Measurements from ENCODE around the gene FMN1. TPM values are rescaled to one million over a fixed set of nuclear protein-coding genes. Genes with fewer than 3 reads are reported as not detected.

Gene FMN1
- total RNA-seq, 1 experiment from 2014 or later = 3.9 TPM

DNA sequence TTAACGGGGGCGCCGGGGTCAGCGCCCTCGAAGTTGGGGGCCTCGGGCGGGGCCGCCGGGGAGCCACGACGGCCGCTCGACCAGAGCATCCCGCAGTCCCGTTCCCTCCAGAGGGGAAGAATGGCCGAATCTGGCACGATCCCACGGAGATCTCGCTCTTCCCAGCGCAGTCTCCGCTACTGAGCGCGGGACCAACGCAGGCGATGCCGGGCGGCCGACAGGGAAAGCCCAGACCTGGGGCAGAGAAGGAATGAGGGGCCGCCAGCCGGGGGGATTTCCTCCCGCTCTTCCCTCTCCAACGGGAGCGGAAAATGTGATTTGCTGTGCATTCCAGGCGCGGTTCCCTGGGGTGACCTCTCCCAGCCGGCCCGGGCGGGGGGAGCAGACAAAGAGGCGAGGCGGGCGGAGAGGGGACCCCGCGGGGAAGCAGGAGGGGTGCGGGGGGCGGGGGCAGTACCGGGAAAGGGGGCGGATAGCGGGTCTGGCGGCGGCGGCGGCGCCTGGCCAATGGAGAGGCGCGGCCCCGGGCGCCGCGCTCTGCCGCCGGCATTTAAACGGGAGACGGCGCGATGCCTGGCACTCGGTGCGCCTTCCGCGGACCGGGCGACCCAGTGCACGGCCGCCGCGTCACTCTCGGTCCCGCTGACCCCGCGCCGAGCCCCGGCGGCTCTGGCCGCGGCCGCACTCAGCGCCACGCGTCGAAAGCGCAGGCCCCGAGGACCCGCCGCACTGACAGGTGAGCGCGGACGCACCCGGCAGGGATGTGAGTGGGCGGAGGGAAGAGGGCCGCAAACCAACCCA is 476.9 kb downstream of the FMN1 start, which contains the start of gene GREM1:
TSS of gene GREM1 (plus strand) at position 579 of the 801 bp plus-strand sequence. CDS start 12,687 bp downstream, outside the sequence.
- no peak within 1 kb of the TSS for H3K27ac ChIP-seq (ENCODE audit: low read length)
- in situ Hi-C loops (cut with HindIII; ENCODE audit: low pct_unique_long_range_greater_than_20kb, low sequenced_read_pairs) = no loop called here
- POLR2A ChIA-PET = no interaction called here
- TF ChIP-seq, protein P1, sequence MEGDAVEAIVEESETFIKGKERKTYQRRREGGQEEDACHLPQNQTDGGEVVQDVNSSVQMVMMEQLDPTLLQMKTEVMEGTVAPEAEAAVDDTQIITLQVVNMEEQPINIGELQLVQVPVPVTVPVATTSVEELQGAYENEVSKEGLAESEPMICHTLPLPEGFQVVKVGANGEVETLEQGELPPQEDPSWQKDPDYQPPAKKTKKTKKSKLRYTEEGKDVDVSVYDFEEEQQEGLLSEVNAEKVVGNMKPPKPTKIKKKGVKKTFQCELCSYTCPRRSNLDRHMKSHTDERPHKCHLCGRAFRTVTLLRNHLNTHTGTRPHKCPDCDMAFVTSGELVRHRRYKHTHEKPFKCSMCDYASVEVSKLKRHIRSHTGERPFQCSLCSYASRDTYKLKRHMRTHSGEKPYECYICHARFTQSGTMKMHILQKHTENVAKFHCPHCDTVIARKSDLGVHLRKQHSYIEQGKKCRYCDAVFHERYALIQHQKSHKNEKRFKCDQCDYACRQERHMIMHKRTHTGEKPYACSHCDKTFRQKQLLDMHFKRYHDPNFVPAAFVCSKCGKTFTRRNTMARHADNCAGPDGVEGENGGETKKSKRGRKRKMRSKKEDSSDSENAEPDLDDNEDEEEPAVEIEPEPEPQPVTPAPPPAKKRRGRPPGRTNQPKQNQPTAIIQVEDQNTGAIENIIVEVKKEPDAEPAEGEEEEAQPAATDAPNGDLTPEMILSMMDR (IDR thresholded peaks at IDR 0.05) = no peak
- TF ChIP-seq, protein P2, sequence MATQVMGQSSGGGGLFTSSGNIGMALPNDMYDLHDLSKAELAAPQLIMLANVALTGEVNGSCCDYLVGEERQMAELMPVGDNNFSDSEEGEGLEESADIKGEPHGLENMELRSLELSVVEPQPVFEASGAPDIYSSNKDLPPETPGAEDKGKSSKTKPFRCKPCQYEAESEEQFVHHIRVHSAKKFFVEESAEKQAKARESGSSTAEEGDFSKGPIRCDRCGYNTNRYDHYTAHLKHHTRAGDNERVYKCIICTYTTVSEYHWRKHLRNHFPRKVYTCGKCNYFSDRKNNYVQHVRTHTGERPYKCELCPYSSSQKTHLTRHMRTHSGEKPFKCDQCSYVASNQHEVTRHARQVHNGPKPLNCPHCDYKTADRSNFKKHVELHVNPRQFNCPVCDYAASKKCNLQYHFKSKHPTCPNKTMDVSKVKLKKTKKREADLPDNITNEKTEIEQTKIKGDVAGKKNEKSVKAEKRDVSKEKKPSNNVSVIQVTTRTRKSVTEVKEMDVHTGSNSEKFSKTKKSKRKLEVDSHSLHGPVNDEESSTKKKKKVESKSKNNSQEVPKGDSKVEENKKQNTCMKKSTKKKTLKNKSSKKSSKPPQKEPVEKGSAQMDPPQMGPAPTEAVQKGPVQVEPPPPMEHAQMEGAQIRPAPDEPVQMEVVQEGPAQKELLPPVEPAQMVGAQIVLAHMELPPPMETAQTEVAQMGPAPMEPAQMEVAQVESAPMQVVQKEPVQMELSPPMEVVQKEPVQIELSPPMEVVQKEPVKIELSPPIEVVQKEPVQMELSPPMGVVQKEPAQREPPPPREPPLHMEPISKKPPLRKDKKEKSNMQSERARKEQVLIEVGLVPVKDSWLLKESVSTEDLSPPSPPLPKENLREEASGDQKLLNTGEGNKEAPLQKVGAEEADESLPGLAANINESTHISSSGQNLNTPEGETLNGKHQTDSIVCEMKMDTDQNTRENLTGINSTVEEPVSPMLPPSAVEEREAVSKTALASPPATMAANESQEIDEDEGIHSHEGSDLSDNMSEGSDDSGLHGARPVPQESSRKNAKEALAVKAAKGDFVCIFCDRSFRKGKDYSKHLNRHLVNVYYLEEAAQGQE (IDR thresholded peaks at IDR 0.05; ENCODE audit: insufficient read depth in 1 of 2, low read depth in 2 of 2, low read length in 1 of 2) = no peak
- TF ChIP-seq SIN3A (IDR thresholded peaks at IDR 0.05; ENCODE audit: borderline replicate concordance, insufficient read depth, low read depth, low read length) (no peak), TCF7L2 (IDR thresholded peaks at IDR 0.05; ENCODE audit: low read depth, low read length) (no peak), POLR2AphosphoS5 (IDR thresholded peaks at IDR 0.05; ENCODE audit: low read depth, low read length) (no peak)
- peaks cover 41% of the 10 kb centered on the region for H3K27me3 ChIP-seq (ENCODE audit: control insufficient read depth, insufficient read depth, low read length)
- CTCF ChIA-PET = no interaction called here
- H3K4me3 ChIP-seq (ENCODE audit: low read depth in 2 of 2, low read length in 2 of 2) = peak within 1 kb of the TSS; percentile 36 to 38
- no peaks in the 10 kb centered on the region for H3K4me1 ChIP-seq (ENCODE audit: control insufficient read depth, insufficient read depth, low read length)
- H3K36me3 ChIP-seq (ENCODE audit: control insufficient read depth, insufficient read depth, low read length) = no peaks in the 10 kb centered on the region
- DNase-seq (ENCODE audit: low read depth, low spot score) (no peak), ATAC-seq (no peak)
- intact Hi-C loops (cut with micrococcal nuclease; ENCODE audit: unreplicated experiment) = no loop called here
- no peaks in the 10 kb centered on the region for H3K9me3 ChIP-seq (ENCODE audit: control insufficient read depth, insufficient read depth, low read depth, low read length)
- BruUV-seq (replicated peaks) = no TSS peak

DNA sequence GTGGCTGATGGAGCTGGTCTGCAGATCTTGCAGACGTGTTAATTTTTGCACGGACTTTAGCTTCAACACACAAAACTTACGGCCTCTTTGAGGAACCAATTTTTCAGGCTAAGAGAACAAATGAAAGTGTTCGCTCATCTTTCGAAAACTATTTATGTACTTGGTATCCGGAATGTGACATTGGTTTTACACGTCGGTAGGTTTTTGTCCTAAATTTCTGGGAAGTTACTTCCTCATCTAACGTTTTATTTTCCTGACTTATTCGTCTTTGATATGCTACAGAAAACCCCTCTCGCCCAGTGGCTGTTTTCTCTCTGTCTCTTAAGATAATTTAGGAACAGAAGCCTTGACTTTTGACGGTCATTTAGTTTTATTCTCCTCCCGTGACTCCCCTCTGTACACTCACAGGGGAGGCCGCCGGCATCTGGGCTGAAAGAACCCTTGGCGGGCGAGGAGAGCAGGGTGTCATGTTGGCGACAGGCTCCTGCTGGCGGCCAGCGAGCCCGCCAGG is 477.5 kb downstream of the FMN1 start:
- Histone ChIP-seq H3K4me1 (ENCODE audit: control insufficient read depth, insufficient read depth, low read length) (no peaks in the 10 kb centered on the region), H3K4me3 (ENCODE audit: low read depth in 2 of 2, low read length in 2 of 2) (peak overlapping the region in 1 of 2 experiments; percentile 20; a peak in 1 of 4 replicates), H3K27ac (ENCODE audit: low read length) (no peak overlapping the region), H3K9me3 (ENCODE audit: control insufficient read depth, insufficient read depth, low read depth, low read length) (no peaks in the 10 kb centered on the region), H3K36me3 (ENCODE audit: control insufficient read depth, insufficient read depth, low read length) (no peaks in the 10 kb centered on the region), H3K27me3 (ENCODE audit: control insufficient read depth, insufficient read depth, low read length) (peaks cover 36% of the 10 kb centered on the region)
- DNase-seq (ENCODE audit: low read depth, low spot score) (no peak), ATAC-seq (no peak)
- BruUV-seq (replicated peaks) = no TSS peak
- intact Hi-C loops (cut with micrococcal nuclease; ENCODE audit: unreplicated experiment) (no loop called here), in situ Hi-C loops (cut with HindIII; ENCODE audit: low pct_unique_long_range_greater_than_20kb, low sequenced_read_pairs) (no loop called here)
- ChIA-PET POLR2A (no interaction called here), CTCF (no interaction called here)
- no peak for TF ChIP-seq SIN3A (IDR thresholded peaks at IDR 0.05; ENCODE audit: borderline replicate concordance, insufficient read depth, low read depth, low read length)
- no peak for TF ChIP-seq TCF7L2 (IDR thresholded peaks at IDR 0.05; ENCODE audit: low read depth, low read length)
- TF ChIP-seq, protein P2 (IDR thresholded peaks at IDR 0.05; ENCODE audit: insufficient read depth in 1 of 2, low read depth in 2 of 2, low read length in 1 of 2) = no peak
- no peak for TF ChIP-seq POLR2AphosphoS5 (IDR thresholded peaks at IDR 0.05; ENCODE audit: low read depth, low read length)
- TF ChIP-seq, protein P1 (IDR thresholded peaks at IDR 0.05) = no peak
